HG03442 (cell line): ENCODE results near the gene CPNE8.

Source experiments
- ATAC-seq: cut with Tn5 transposase; IDR thresholded peaks from one replicate; pipeline ENCODE4 v1.9.1; 2021; ENCODE audit warnings: mild to moderate bottlenecking, moderate library complexity; ENCODE audit not compliant: unreplicated experiment

Gene CPNE8

DNA sequence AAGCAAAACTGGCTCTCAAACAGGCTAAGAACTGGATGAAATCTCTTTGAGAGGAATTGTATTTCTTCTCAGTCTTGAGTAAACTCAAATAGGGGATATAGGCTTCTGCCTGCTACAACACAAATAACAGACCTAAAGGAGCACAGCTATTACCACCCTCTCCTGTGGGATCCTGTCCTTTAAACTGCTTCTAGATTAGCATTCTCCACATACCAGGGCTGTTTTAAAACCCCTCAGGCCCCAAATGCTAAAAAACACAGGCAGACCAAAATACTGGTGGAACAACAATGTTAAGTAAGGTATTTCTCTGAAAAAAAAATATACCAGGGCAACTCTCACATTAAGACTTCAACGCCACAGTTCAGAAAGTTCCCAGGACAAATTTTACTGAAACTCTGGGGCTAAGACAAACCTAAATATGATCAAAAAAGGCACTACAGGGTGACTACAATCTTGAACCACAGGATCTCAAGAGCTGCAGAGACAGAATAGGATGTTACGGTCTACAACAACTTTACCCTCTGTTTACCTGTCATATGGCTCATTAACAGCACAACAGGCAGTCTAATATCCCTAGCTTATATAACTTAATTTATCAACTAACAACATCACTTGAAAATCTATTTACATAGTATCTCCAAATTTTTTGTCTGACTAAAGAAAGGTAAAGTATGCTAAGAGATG, 7.2 kb downstream of the CPNE8 start:
- ATAC-seq = no peak

DNA sequence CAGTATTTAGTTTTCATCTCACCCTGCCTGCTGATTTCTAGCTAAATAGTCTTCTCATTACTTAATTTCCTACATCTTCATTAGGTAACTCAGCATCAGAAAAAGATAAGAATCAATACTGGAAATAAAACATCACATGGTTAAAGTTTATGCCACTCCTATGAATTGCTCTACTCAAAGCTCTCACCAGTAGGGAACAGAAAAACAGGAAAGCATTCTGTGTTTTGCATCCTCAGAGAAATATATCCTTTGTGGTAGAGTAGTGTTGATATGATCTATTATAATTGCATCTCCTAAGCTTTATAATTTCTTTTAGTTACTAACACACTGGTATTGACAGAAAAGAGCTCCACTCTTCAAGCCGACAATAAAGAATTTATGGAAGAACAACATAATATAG, 9.9 kb downstream of the CPNE8 start:
- ATAC-seq = no peak

DNA sequence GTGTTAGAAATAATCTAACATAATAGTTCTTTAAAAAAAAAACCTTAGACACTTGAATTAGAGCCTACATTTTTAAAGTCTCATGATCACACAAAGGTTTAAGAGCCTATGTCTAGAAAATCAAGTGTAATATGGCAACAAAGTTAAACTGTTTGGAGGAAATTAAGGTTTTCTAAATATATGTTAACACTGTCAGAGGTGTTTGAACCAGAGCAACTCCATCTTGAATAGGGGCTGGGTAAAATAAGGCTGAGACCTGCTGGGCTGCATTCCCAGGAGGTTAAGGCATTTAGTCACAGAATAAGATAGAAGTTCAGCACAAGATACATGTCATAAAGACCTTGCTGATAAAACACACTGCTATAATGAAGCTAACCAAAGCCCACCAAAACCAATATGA, 12.4 kb downstream of the CPNE8 start:
- no peak for ATAC-seq

DNA sequence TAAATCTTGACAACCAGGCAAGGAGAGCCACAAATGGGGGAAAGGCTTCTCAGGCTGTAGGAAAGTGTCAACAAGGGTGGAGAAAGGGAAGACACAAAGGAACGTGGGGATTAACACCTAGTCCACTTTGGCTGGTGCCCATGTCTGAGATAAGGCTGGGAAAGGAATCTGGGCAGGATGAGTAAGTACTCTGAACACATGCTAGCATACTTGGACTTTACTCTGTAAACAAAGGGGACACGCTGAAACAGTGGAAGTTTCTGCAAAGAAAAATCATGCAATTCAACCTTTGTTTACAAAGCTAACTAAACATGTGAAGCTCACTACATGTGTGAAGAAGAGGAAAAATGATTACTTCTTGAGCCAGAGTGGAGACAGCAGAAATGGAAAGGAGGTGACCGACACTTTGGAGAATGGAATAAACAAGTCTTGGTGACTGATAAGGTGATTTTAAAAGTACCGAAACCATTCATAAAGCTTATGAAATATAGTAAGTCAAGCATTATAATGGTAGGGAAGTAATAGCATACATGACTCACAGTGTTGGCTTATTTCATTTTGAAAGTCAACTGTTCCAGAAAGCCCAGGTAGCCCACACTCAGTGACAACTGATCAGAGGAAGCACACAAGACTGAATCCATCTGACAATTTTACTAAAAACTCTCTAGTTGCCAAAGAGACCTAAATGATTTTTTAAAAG, 13.2 kb downstream of the CPNE8 start:
- ATAC-seq = peak; percentile 61

DNA sequence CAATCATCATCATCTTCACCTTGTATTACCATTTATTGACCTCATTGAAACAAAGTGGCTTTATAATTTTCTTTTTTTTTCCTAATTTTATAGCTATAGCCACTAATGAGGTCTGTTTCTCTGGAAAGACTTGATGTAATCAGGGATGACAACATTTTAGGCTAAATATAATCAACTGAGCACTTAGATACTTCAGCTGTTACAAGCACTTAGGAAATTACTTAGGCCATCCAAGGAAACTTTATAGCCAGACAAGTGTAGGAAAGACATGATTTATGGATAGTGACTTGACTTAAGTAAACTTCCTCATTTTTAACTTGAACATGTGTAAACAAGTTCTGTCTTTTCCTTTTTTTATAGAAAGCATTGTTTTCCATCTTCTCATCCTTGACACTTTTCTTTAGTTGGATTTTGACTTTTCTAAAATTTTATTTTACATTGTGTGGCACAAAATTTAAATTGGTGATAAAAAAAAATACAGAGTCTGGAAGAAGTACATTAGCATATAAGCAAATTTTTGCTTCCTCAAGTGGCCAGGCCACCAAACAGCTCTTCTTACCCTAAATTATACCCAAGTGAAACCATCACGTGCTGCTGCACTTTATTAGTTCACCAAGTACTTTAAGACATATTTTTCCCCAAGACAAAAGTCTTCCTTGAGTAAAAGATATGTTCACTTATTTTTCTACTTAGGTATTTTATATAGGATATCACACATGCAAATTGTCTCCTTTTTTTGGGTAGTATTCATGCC, 15.1 kb downstream of the CPNE8 start:
- no peak for ATAC-seq

DNA sequence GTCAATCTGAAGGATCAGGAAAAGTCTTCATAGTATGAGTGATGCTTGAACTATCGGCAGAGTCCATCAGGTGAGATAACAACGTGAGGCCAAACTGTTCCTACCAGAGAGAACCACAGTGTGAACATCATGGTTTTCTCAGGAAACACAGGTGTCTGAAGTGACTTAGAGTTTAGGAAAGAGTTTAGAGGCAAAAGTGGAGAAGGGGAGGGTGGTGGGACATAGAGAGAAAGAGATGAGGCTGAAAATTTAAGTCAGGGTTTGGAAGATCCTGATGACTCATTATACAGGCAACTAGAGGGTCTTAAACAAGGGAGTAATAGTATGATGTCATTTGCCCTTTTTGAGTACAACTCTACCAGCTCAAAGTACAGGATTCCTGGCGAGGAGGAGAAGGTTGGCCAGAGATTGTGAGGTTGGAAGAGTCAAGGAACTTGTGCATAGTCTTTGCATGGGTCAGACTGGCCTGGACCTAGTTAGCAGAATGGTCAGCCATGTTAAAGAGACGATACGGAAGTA, 16.0 kb downstream of the CPNE8 start:
- ATAC-seq = no peak

DNA sequence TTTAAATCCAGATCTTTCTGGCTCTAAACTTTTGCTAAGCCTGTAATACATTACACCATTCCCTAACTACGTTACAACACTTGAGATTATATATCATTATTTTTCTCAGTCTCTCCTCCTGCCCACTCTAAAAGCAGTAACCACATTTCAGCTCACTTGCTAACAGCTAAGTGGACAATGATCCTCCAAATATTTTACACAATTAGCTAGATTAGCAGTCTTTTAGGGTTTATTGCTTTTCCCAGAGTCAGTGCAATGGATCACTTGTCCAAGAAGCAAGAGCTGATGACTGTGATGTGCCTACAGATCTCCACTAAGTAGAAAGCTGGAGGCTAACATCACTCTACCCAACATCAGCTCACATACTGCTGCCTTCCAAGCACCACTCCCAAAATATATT, 17.6 kb downstream of the CPNE8 start:
- no peak for ATAC-seq

DNA sequence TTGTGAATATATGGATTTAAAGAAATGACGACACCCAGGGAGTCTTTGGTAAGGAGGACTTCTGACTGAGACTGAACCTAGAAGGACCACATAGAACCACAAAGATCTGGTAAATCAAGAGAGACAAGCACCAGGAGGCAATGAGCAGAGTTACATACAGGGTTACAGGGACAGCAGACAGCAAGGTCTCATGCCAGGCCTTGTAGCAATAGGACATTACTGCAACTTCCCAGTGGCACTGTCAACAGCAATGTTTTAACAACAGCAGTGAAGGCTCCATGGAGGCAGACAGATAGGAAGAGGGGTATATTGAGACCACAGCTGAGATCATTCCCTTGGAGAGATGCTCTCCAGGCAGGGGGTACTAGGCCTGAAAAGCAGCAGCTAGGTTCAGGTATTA, 18.5 kb downstream of the CPNE8 start:
- no peak for ATAC-seq

DNA sequence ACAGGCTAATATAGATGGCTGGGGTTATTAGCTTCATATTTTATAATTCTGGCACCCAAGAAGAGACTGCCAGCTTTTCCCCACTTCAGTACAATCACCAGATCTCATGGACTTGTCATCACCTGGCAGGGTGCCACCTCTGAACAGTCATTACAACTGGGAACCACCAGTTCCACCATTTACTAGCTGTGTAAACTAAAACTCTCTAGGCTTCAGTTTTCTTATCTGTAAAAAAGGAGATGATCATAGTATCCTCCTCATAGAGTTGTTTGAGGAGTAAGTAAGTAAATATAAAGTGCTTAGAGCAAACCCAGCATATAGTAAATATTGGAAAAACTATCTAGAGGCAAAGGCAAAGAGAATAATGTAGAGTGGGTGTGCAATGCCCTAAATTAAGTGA, 19.3 kb downstream of the CPNE8 start:
- ATAC-seq = no peak

DNA sequence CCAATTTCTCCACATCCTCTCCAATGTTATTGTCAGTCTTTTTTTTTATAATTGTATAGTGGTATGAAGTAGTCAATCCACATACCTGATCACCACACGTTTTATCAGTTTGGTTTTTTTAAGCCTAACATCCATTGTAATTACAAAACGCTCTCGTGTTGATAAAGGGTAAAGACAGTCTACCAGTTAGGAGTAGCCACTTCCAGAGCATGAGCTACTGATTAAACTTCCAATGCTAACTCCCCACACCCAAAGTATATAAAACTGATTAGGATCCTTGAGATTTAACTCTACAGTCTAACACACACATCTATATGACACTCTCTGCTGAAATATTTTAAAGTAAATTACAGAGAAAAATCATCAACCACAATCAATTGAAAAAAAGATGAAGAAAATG, 20.7 kb downstream of the CPNE8 start:
- no peak for ATAC-seq

DNA sequence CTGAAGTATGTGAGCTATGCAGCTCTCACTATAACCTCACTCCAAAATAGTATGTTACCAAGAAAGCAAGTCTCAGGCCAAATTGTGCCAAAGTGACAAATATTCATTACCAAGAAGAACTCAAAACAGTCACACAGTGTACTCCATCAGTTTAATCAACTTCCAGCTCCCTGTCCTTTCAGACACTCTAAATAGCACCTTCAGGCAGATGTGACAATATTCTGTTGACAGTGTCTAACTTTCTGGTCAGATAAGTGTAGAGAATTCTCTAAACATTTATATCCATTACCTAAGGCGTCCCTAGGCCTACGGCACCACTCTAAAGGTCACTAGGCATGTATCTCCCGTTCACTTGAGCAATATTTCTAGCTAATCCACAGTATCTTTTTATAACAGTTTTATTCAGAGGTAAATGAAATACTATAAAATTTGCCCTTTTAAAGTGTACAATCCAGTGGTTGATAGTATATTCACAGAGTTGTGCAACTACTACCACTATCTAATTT, 21.7 kb downstream of the CPNE8 start:
- no peak for ATAC-seq

DNA sequence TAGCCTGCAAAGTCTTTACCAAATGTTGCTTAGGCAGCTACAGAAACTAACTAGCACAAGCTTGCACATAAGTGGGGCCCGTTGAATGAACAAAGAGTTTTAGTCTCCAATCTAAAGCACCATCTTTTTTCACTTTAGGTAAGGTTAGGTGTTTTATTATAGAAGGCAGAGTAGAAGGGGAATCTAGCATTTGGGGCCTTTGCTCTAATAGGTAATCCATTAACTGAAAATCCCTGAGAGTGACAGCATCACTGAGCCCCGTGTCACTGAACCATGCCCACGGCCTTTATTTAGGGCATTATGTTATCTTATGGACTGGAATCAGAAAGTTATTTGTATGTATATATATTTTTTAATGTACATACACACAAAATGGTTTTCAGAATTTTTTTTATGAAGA, 25.1 kb downstream of the CPNE8 start:
- no peak for ATAC-seq

DNA sequence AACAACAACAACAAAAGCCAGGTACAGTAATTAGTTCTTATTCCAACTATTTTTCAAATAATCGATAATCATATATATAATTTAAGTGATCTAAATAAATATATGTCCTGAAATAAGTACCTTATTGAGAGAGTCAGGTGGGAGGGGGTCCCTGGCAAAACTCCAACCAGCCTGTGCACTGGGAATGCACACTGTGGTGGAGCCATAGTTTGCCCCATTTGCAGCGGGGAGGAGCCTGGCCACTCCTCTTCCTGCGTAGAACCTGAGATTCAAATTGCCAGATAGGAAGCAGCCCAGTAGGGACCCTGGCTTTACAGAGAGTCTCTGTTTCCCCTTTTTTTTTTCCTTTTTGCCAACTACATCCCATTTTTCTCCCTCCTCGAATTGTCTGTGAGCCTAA, 26.4 kb downstream of the CPNE8 start:
- ATAC-seq = no peak

DNA sequence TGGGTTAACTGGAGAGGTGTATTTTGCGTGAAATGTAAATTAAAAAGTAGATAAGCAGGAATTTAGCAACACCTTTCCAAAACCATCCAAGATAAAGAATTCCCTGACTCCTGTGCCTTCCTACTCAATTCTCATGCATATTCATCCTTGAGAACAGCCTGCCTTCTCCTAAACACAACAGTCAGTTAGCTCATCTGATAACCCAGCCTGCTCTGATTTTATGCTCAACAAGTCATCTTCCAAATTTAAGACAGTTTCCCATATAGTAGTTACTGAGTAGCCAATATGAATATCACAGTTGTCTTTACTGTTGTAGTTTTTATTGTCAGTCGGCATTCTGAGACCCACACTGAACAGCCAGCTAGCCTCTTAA, 27.1 kb downstream of the CPNE8 start:
- no peak for ATAC-seq

DNA sequence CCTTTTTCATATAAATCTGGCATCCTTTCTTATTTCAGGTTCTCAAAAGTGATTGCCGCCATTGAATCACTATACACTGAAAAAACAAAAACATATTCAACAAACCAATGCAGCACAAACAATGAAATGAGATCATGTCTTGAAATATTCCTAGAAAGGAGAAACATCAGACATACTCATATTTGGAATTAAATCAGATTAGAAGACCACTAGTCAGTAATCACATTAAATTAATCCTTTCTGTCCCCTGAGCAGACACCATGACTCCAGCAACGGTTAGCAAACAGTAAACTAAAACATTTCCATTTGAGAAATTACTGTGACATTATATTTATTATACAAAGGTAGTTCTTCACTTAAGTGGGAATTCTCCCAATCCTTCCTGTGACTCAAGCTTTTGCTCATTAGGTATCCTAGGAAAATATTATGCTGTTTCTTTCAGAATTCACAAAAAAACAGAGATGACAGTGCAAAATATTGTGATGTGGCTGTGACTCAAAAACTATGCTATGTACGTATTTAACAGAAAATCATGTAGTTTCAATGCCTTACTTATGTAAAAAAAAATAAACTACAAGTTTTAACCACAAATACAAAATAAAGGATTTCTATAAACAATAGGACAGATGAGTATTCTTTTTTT, 29.7 kb downstream of the CPNE8 start:
- no peak for ATAC-seq

DNA sequence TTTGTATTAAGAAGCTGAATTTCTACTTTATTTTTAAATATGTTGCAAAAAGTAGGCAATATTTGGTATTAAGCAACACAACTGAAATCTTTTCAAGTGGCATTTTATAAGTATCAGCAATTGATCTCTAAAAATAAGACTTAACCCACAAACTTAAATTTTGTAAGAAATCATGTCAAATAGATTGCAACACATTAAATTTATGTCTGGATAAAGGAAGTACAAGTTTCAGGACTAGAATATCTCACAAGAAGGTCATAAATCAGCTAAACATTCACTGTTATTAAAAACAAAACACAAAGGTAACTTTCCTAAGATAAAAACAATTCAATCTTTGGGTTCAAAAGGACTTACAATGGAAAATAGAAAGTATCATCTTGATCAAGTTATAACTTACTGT, 32.8 kb downstream of the CPNE8 start:
- ATAC-seq = no peak

DNA sequence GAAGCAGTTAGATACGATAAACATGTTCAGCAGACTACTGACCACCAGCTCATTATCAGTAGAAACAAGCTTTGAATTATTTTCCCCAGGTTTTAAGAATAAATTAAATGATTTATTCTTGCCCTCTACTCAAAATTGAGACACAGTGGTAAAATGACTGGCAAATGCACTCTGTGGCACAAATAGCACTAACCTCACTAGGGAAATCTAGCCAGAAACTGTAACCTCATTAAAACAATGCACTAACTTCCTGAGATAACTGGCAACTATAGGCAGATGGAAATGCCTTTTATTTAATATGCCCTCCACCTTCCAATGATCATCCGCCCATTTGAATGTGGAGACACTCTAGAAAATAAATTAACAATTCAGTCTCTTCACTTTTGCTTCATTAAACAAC, 33.2 kb downstream of the CPNE8 start:
- ATAC-seq = no peak

DNA sequence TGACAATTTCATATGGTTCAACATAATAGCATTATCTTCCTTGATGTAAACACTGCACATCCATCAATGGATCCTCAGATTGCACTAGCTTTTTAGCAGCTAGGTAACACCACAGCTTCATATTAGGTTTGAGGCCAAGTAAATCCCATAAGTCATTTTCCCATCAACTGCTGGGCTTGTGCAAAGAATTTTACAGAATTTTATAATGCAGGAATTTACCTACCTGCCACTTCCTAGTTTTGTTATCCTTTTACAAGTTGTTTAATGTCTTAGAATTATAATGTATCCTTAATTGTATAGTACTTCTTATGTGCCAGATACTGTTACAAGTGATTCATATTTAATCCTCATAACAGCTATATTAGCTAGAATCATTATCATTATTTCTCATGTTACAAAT, 36.4 kb downstream of the CPNE8 start:
- no peak for ATAC-seq

DNA sequence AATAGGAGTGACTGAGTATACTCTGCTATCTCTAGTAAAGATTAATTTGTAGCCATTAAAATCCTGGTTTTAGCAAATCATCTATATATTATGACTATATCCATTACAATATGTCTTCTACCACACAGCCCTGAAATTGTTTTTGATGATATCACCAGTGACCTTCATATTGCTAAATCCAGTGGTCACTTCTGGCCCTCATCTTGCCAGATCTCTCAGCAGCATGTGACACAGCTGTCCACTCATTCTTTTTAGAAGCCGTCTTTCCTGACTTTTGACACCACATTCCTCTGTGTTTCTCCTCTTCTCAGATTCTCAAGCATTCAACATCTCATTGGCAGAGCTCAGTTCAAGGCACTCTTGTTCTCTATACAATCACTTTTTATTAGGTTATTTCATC, 54.9 kb downstream of the CPNE8 start:
- no peak for ATAC-seq

DNA sequence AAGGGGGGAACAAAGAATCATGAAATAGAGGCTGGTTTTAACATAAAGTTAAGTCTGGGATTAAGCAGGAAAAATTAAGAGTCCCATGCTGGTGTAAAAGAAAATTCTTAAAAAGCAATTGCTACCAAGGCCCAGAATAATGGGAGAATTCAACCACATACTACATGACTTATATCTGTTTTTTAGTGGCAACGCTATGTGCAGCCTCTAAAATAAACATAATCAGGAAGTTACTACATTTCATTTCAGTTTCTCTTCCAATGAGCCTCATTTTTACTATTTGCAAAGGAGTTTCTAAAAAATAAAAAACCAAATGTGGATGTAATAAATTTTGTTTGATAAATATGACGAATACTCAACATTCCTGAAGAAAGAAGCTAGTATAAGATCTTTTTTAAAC, 58.1 kb downstream of the CPNE8 start:
- no peak for ATAC-seq

DNA sequence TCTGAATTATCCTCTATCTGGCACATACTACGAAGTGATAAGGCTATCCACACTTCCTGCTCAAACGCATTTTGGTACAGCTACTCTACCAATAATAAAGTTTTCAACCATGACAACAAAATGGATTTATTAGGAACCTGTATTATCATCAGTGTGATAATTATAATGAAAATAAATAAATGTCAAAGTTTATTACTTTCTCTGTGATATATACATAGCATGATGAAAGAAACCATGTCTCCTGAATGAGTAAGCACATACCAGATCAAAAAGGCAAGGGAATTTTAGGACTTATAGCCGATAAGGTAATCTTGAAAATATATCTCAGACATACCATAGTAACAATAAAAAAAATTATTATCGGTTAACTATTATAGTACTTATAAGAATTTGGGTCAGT, 61.1 kb downstream of the CPNE8 start:
- ATAC-seq = no peak
